ENCODE data around the gene MAOA. TPM values are rescaled to one million over a fixed set of nuclear protein-coding genes. Genes with fewer than 3 reads are reported as not detected.

The MAOA gene
- total RNA-seq, 4 donors from 2014 or later: 287 to 362 (median 316) TPM

- no peaks in the 10 kb centered on the region for H3K9me3 ChIP-seq
- H3K4me1 ChIP-seq: no peaks in the 10 kb centered on the region
- no peak for DNase-seq
- TF ChIP-seq CTCF (IDR thresholded peaks at IDR 0.05): no peak
- no peak for TF ChIP-seq POLR2A (IDR thresholded peaks at IDR 0.05)
- no peaks in the 10 kb centered on the region for H3K36me3 ChIP-seq
- intact Hi-C loops (cut with DNase I): no loop called here
- no peaks in the 10 kb centered on the region for H3K27me3 ChIP-seq
- H3K27ac ChIP-seq: no peak overlapping the region
- H3K4me3 ChIP-seq (replicated peaks in 1 of 3): no peak overlapping the region
- WGBS, 2 donors: 78 to 86% methylated on average over 1 of the region's 1 CpG
Measured at GRCh38 chrX:43627669-43628068, 28.4 kb upstream of the MAOA start.

- Histone ChIP-seq H3K36me3 (no peaks in the 10 kb centered on the region), H3K27ac (no peak overlapping the region), H3K27me3 (no peaks in the 10 kb centered on the region), H3K9me3 (no peaks in the 10 kb centered on the region), H3K4me1 (no peaks in the 10 kb centered on the region), H3K4me3 (replicated peaks in 1 of 3) (no peak overlapping the region)
- WGBS, 2 donors: 25 to 50% methylated on average over 1 of the region's 1 CpG
- intact Hi-C loops (cut with DNase I): no loop called here
- DNase-seq: no peak
- no peak for TF ChIP-seq CTCF (IDR thresholded peaks at IDR 0.05)
- no peak for TF ChIP-seq POLR2A (IDR thresholded peaks at IDR 0.05)
Measured at GRCh38 chrX:43629229-43629628, 26.9 kb upstream of the MAOA start.

GRCh38 chrX:43631841-43632240 is 24.3 kb upstream of the MAOA start:
- 72 to 87% methylated on average over 1 of the region's 1 CpG for WGBS, 2 donors
- H3K27me3 ChIP-seq: no peaks in the 10 kb centered on the region
- H3K27ac ChIP-seq: no peak overlapping the region
- no peaks in the 10 kb centered on the region for H3K4me1 ChIP-seq
- intact Hi-C loops (cut with DNase I): no loop called here
- DNase-seq: no peak
- no peaks in the 10 kb centered on the region for H3K36me3 ChIP-seq
- no peaks in the 10 kb centered on the region for H3K9me3 ChIP-seq
- H3K4me3 ChIP-seq (replicated peaks in 1 of 3): no peak overlapping the region
- no peak for TF ChIP-seq POLR2A (IDR thresholded peaks at IDR 0.05)
- no peak for TF ChIP-seq CTCF (IDR thresholded peaks at IDR 0.05)

GRCh38 chrX:43633081-43633480 is 23.0 kb upstream of the MAOA start:
- TF ChIP-seq POLR2A (IDR thresholded peaks at IDR 0.05) (no peak), CTCF (IDR thresholded peaks at IDR 0.05) (no peak)
- Histone ChIP-seq H3K4me3 (replicated peaks in 1 of 3) (no peak overlapping the region), H3K36me3 (no peaks in the 10 kb centered on the region), H3K4me1 (no peaks in the 10 kb centered on the region), H3K27ac (no peak overlapping the region), H3K9me3 (no peaks in the 10 kb centered on the region), H3K27me3 (no peaks in the 10 kb centered on the region)
- DNase-seq: no peak
- intact Hi-C loops (cut with DNase I): no loop called here
- WGBS, 2 donors: 78 to 83% methylated on average over 1 of the region's 1 CpG

- Histone ChIP-seq H3K27ac (no peak overlapping the region), H3K27me3 (no peaks in the 10 kb centered on the region), H3K36me3 (no peaks in the 10 kb centered on the region), H3K9me3 (no peaks in the 10 kb centered on the region), H3K4me3 (replicated peaks in 1 of 3) (no peak overlapping the region), H3K4me1 (no peaks in the 10 kb centered on the region)
- WGBS, 2 donors: 62 to 66% methylated on average over 3 of the region's 3 CpGs
- no peak for TF ChIP-seq POLR2A (IDR thresholded peaks at IDR 0.05)
- no peak for TF ChIP-seq CTCF (IDR thresholded peaks at IDR 0.05)
- no peak for DNase-seq
- intact Hi-C loops (cut with DNase I): no loop called here
Measured at GRCh38 chrX:43633757-43634156, 22.3 kb upstream of the MAOA start.
